K562 (cell line): ENCODE measurements around the gene LRRC43. TPM values are rescaled to one million over a fixed set of nuclear protein-coding genes. Genes with fewer than 3 reads are reported as not detected.

Source experiments
- ATAC-seq: fragments of 200-7000 bp; cut with Tn5 transposase; 3 replicates; pipeline ENCODE4 v1.9.1; 2020; ENCODE audit warnings: moderate library complexity
- BruUV-seq: library from RNA; stranded (reverse); fragments of 400-500 nt; replicated peaks from 2 replicates; lab custom pipeline; 2021; lab: Mats Ljungman, UMichigan
- CTCF ChIA-PET: fragments of 300-600 bp; formaldehyde crosslinking; extraction: SDS; loops from one replicate; lab custom pipeline; 2021; ENCODE audit warnings: low intra/inter-chr PET ratio; lab: Yijun Ruan, JAX
- POLR2A ChIA-PET: fragments of 300-600, 350-650 bp; sonication (Branson Sonifier 250); formaldehyde crosslinking; extraction: SDS; loops from one replicate; lab custom pipeline; 2021; ENCODE audit warnings: antibody characterized with exemption, inconsistent platforms; lab: Yijun Ruan, JAX
- DNase-seq, 4 experiments: peaks; one replicate each; pipeline versions ENCODE4 v3.0.0 to v3.0.0-alpha.2; 2011 to 2018; ENCODE audit warnings: low spot score in 3 of 4, mixed read lengths in 3 of 4; ENCODE audit errors: extremely low read depth in 1 of 4
- FAIRE-seq: peaks from 2 replicates; lab custom pipeline; 2011; peaks lifted over from hg19 to GRCh38; lab: Jason Lieb, UNC
- H2AFZ ChIP-seq: 2 replicates; pipeline ENCODE4 v1.6.0; 2011; ENCODE audit warnings: low read depth, low read length, control low read depth, inconsistent platforms
- H3K27ac ChIP-seq: fragments of 200-600 bp; 3 replicates; pipeline ENCODE4 v1.8.0; 2011; ENCODE audit warnings: low read depth, mild to moderate bottlenecking, control low read depth, inconsistent platforms, low read length, moderate library complexity, mixed read lengths; ENCODE audit errors: extremely low read depth
- H3K27me3 ChIP-seq, 2 experiments: fragments of 300-600 bp in 1 of 2; 2 replicates in 1 of 2; 3 replicates in 1 of 2; pipeline versions ENCODE4 v1.6.0 to v1.8.0; 2011; ENCODE audit warnings: inconsistent platforms in 2 of 2, low read length in 2 of 2, mild to moderate bottlenecking in 1 of 2, mixed read lengths in 1 of 2, moderate library complexity in 1 of 2; ENCODE audit not compliant: control insufficient read depth in 2 of 2, insufficient read depth in 2 of 2
- H3K36me3 ChIP-seq: fragments of 300-600 bp; 3 replicates; pipeline ENCODE4 v1.8.0; 2011; ENCODE audit warnings: mild to moderate bottlenecking, low read length, inconsistent platforms; ENCODE audit not compliant: control insufficient read depth, insufficient read depth
- H3K4me1 ChIP-seq, 2 experiments: fragments of 200-600 bp in 1 of 2; replicated peaks in 1 of 2; 2 replicates in 1 of 2; 3 replicates in 1 of 2; pipeline versions ENCODE4 v1.5.1 to v1.8.0; 2011; ENCODE audit warnings: inconsistent platforms in 2 of 2, low read length in 2 of 2, mild to moderate bottlenecking in 1 of 2, mixed read lengths in 1 of 2, moderate library complexity in 1 of 2; ENCODE audit not compliant: control insufficient read depth in 2 of 2, insufficient read depth in 2 of 2
- H3K4me2 ChIP-seq: 2 replicates; pipeline ENCODE4 v1.6.1; 2011; ENCODE audit warnings: low read length, control low read depth, inconsistent platforms, mixed read lengths; ENCODE audit not compliant: insufficient read depth
- H3K4me3 ChIP-seq: fragments of 200-600 bp; sonication (generic), shearing (Covaris generic); 2 replicates; pipeline ENCODE4 v1.5.1; 2016; ENCODE audit warnings: control low read depth, inconsistent platforms
- H3K79me2 ChIP-seq: fragments of 200-600 bp; 3 replicates; pipeline ENCODE4 v1.8.0; 2011; ENCODE audit warnings: low read length, inconsistent platforms; ENCODE audit not compliant: control insufficient read depth, insufficient read depth
- H3K9ac ChIP-seq, 2 experiments: 2 replicates each; pipeline versions ENCODE4 v1.6.0 to v1.6.1; 2011; ENCODE audit warnings: low read depth in 2 of 2, low read length in 2 of 2, control low read depth in 1 of 2, inconsistent platforms in 1 of 2, mild to moderate bottlenecking in 1 of 2, mixed read lengths in 1 of 2; ENCODE audit not compliant: insufficient read depth in 1 of 2
- H3K9me1 ChIP-seq: one replicate; pipeline ENCODE4 v1.6.0; 2011; ENCODE audit warnings: inconsistent platforms, mild to moderate bottlenecking, low read length, moderate library complexity; ENCODE audit not compliant: control insufficient read depth, insufficient read depth
- H3K9me3 ChIP-seq: replicated peaks from 2 replicates; pipeline ENCODE4 v1.5.1; 2011; ENCODE audit warnings: low read depth, low read length, inconsistent platforms; ENCODE audit not compliant: control insufficient read depth, insufficient read depth
- H4K20me1 ChIP-seq: replicated peaks from 2 replicates; pipeline ENCODE4 v1.6.1; 2011; ENCODE audit warnings: low read length, inconsistent platforms, mixed read lengths; ENCODE audit not compliant: control insufficient read depth, insufficient read depth
- BRD4 ChIP-seq: fragments of 200-600 bp; sonication (generic); IDR thresholded peaks from 2 replicates; pipeline ENCODE4 v1.6.1; 2017; ENCODE audit warnings: inconsistent platforms
- BRF1 ChIP-seq: IDR thresholded peaks from 3 replicates; pipeline ENCODE4 v1.6.1; 2011; ENCODE audit warnings: borderline replicate concordance, mild to moderate bottlenecking; ENCODE audit not compliant: insufficient read length; ENCODE audit errors: extremely low read depth
- COPS2 ChIP-seq: fragments of 450-650 bp; conservative IDR thresholded peaks from 2 replicates; pipeline ENCODE4 v1.6.1; 2016; ENCODE audit warnings: mild to moderate bottlenecking, moderate library complexity
- EGR1 ChIP-seq: fragments of 450-650 bp; conservative IDR thresholded peaks from 2 replicates; pipeline ENCODE4 v1.6.1; 2017; ENCODE audit warnings: mild to moderate bottlenecking
- MNT ChIP-seq, 2 experiments: fragments of 450-650 bp; conservative IDR thresholded peaks; 2 replicates each; pipeline ENCODE4 v1.6.1; 2017; ENCODE audit warnings: mild to moderate bottlenecking in 2 of 2, moderate library complexity in 2 of 2
- NR3C1 ChIP-seq: sonication (generic); formaldehyde crosslinking; IDR thresholded peaks from 2 replicates; pipeline ENCODE4 v1.8.1; 2022; ENCODE audit warnings: missing genetic modification reagents
- SP1 ChIP-seq: sonication (generic); formaldehyde crosslinking; IDR thresholded peaks from 2 replicates; pipeline ENCODE4 v1.8.1; 2022; ENCODE audit warnings: mild to moderate bottlenecking, missing genetic modification reagents
- TARDBP ChIP-seq: fragments of 450-650 bp; IDR thresholded peaks from 2 replicates; pipeline ENCODE4 v1.6.1; 2016
- THRAP3 ChIP-seq: fragments of 450-650 bp; IDR thresholded peaks from 2 replicates; pipeline ENCODE4 v1.6.1; 2016; ENCODE audit warnings: mild to moderate bottlenecking, inconsistent platforms, borderline replicate concordance
- USF1 ChIP-seq: sonication (generic); formaldehyde crosslinking; IDR thresholded peaks from 2 replicates; pipeline ENCODE4 v1.9.0; 2022; ENCODE audit warnings: mild to moderate bottlenecking, missing genetic modification reagents
- ZNF347 ChIP-seq: fragments of 450-650 bp; formaldehyde crosslinking; IDR thresholded peaks from 2 replicates; pipeline ENCODE4 v1.4.0; 2020; ENCODE audit warnings: low read depth, mild to moderate bottlenecking, moderate library complexity
- ZNF561 ChIP-seq: fragments of 450-650 bp; formaldehyde crosslinking; conservative IDR thresholded peaks from 2 replicates; pipeline ENCODE4 v1.4.0; 2020; ENCODE audit warnings: mild to moderate bottlenecking, moderate library complexity
- WGBS: fragments of 100-300 bp; shearing (Covaris generic); methylation state at CpG from one replicate; pipeline ENCODE4 v1.1.6; 2016; ENCODE audit warnings: low coverage, mixed read lengths; ENCODE audit not compliant: insufficient coverage; ENCODE audit errors: missing lambda C conversion rate; 5-methylcytosine and 5-hydroxymethylcytosine counted together
- in situ Hi-C: fragments of 300-500 bp; cut with MboI; formaldehyde crosslinking; loops from 4 replicates; pipeline ENCODE4 v1.15.0; 2018; ENCODE audit warnings: inconsistent platforms, mixed read lengths
- intact Hi-C: fragments of 100-400 bp; cut with micrococcal nuclease; formaldehyde crosslinking; loops from 2 replicates; pipeline ENCODE4 v1.14.2; 2022
- polyA plus RNA-seq, 8 experiments: library from polyadenylated mRNA; depleted of rRNA in 4 of 8; stranded (reverse) in 5 of 8; unstranded in 3 of 8; fragments of >200 nt; fragmentation: Nextera tagmentation in 2 of 8; fragmentation: Illumina TruSeq in 1 of 8; extraction: Ambion mirVana in 2 of 8; extraction: Trizol in 1 of 8; gene quantifications; 2 replicates each; pipeline versions ENCODE4 v1.2.1 to v1.2.3, GENCODE V29; 2011 to 2014; ENCODE audit warnings: inconsistent platforms in 1 of 8, missing spikeins in 1 of 8
- total RNA-seq, 7 experiments: library from RNA; depleted of rRNA in 6 of 7; stranded (reverse); fragments of >200 nt in 6 of 7; fragmentation: Illumina TruSeq in 2 of 7; extraction: Trizol in 2 of 7; gene quantifications; 2 replicates each; pipeline versions ENCODE4 v1.2.1 to v1.2.3, GENCODE V29; 2011 to 2021; ENCODE audit warnings: low replicate concordance in 1 of 7

Gene LRRC43
- total and polyA plus RNA-seq, 9 of the 15 experiments (the other 6 are each of a cell fraction or from before 2014, with no cell fraction given) = 0.19 TPM; not detected in 8

GRCh38 chr12:122174155-122174845 is 8.6 kb upstream of the LRRC43 start, which contains the start of gene IL31:
TSS of gene IL31 (minus strand) at chr12:122174221. CDS start at chr12:122174172, 49 bp downstream.
- no peaks in the 10 kb centered on the region for H3K9me3 ChIP-seq
- ChIA-PET CTCF (no interaction called here), POLR2A (interaction anchor here (0.7 kb wide), 1 partner anchor 49 kb away, joined by 4 read pairs; no protein-coding TSS in a partner anchor)
- no peak within 1 kb of the TSS for H3K27ac ChIP-seq
- no peak within 1 kb of the TSS for H3K4me2 ChIP-seq
- no peaks in the 10 kb centered on the region for H4K20me1 ChIP-seq
- intact Hi-C loops = no loop called here
- no peaks in the 10 kb centered on the region for H3K79me2 ChIP-seq
- in situ Hi-C loops = no loop called here
- BruUV-seq = no TSS peak
- TF ChIP-seq TARDBP = no peak
- no peak for TF ChIP-seq BRF1
- no peak for TF ChIP-seq EGR1
- no peak for TF ChIP-seq ZNF561 (CRISPR knock-in tag)
- no peak for TF ChIP-seq BRD4
- TF ChIP-seq THRAP3 = no peak
- TF ChIP-seq COPS2 = no peak
- no peak for TF ChIP-seq ZNF347 (CRISPR knock-in tag)
- TF ChIP-seq MNT (conservative IDR thresholded peaks at IDR 0.05) = no peak
- no peak for TF ChIP-seq USF1 (CRISPR knock-in tag)
- no peak for TF ChIP-seq SP1 (CRISPR knock-in tag)
- no peak for TF ChIP-seq NR3C1 (CRISPR knock-in tag)
- H3K27me3 ChIP-seq = peaks cover 17 to 22% of the 10 kb centered on the region in 2 experiments; a peak in 4 of 5 replicates
- no peaks in the 10 kb centered on the region for H3K36me3 ChIP-seq
- H3K4me1 ChIP-seq = peaks cover 0 to 2% of the 10 kb centered on the region in 2 experiments; a peak in 3 of 5 replicates
- ATAC-seq (no peak), FAIRE-seq (no peak), DNase-seq (no peak)
- H3K4me3 ChIP-seq = no peak within 1 kb of the TSS
- no peak within 1 kb of the TSS for H2AFZ ChIP-seq
- H3K9ac ChIP-seq = peak within 1 kb of the TSS in 1 of 2 experiments; percentile 43; a peak in 1 of 4 replicates
- WGBS = 16% methylated on average over 17 of the region's 17 CpGs
- no peaks in the 10 kb centered on the region for H3K9me1 ChIP-seq
